ENCODE data around the gene CLIC4. TPM values are rescaled to one million over a fixed set of nuclear protein-coding genes. Genes with fewer than 3 reads are reported as not detected.
"Not testable (repeated sequence)": the region's sequence is repeated elsewhere in the genome, so short reads cannot be mapped to it uniquely, and the experiment has no call there.

Gene CLIC4
- polyA plus RNA-seq, 2 donors, result 15.3 to 29.8 TPM

- 28 to 31% methylated on average over 18 of the region's 18 CpGs for WGBS, 2 donors
- H3K9me3 ChIP-seq (ENCODE audit: control insufficient read depth in 2 of 2, insufficient read depth in 1 of 2, low read depth in 1 of 2, low read length in 1 of 2), result no peaks in the 10 kb centered on the region
- H3K36me3 ChIP-seq (ENCODE audit: control insufficient read depth in 2 of 2, insufficient read depth in 2 of 2, low read length in 1 of 2), result no peaks in the 10 kb centered on the region
- no peaks in the 10 kb centered on the region for H3K27me3 ChIP-seq (ENCODE audit: control insufficient read depth in 1 of 2, insufficient read depth in 2 of 2, low read length in 2 of 2)
- peak overlapping the region in 1 of 2 donors; percentile 26 for H3K4me3 ChIP-seq (ENCODE audit: low read depth in 1 of 2, low read length in 2 of 2)
- H3K27ac ChIP-seq (ENCODE audit: low read depth in 2 of 2, low read length in 1 of 2), result peak overlapping the region in 1 of 2 donors; percentile 33
- no peaks in the 10 kb centered on the region for H3K4me1 ChIP-seq (ENCODE audit: control insufficient read depth in 2 of 2, insufficient read depth in 2 of 2, low read length in 1 of 2)
Observed at GRCh38 chr1:24705260-24706073, 39.8 kb upstream of the CLIC4 start.

GRCh38 chr1:24706074-24706389 is 39.2 kb upstream of the CLIC4 start:
- not testable (repeated sequence) for H3K4me3 ChIP-seq (ENCODE audit: low read depth in 1 of 2, low read length in 2 of 2); H3K27me3 ChIP-seq (ENCODE audit: control insufficient read depth in 1 of 2, insufficient read depth in 2 of 2, low read length in 2 of 2); H3K9me3 ChIP-seq (ENCODE audit: control insufficient read depth in 2 of 2, insufficient read depth in 1 of 2, low read depth in 1 of 2, low read length in 1 of 2); H3K4me1 ChIP-seq (ENCODE audit: control insufficient read depth in 2 of 2, insufficient read depth in 2 of 2, low read length in 1 of 2); H3K27ac ChIP-seq (ENCODE audit: low read depth in 2 of 2, low read length in 1 of 2); H3K36me3 ChIP-seq (ENCODE audit: control insufficient read depth in 2 of 2, insufficient read depth in 2 of 2, low read length in 1 of 2)
- WGBS, 2 donors, result 86 to 95% methylated on average over 9 of the region's 9 CpGs

DNA sequence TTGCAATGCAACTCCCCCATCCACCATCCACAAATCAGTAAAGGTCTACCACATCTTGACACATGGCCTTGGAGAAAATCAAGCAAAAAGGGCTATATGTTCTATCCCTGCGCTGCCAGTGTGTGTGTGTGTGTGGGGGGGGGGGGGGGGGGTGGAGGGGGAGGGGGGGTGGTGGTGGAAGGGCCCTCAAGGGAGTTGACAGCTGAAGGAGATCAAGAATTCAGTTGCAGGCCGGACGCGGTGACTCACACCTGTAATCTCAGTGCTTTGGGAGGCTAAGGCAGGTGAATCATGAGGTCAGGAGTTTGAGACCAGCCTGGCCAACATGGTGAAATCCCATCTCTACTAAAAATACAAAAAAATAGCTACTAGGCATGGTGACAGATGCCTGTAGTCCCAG is 37.6 kb upstream of the CLIC4 start:
- no peaks in the 10 kb centered on the region for H3K9me3 ChIP-seq (ENCODE audit: control insufficient read depth in 2 of 2, insufficient read depth in 1 of 2, low read depth in 1 of 2, low read length in 1 of 2)
- H3K27me3 ChIP-seq (ENCODE audit: control insufficient read depth in 1 of 2, insufficient read depth in 2 of 2, low read length in 2 of 2), result no peaks in the 10 kb centered on the region
- WGBS, 2 donors, result 75 to 76% methylated on average over 3 to 4 of the region's 4 CpGs
- no peak overlapping the region for H3K27ac ChIP-seq (ENCODE audit: low read depth in 2 of 2, low read length in 1 of 2)
- H3K36me3 ChIP-seq (ENCODE audit: control insufficient read depth in 2 of 2, insufficient read depth in 2 of 2, low read length in 1 of 2), result no peaks in the 10 kb centered on the region
- H3K4me1 ChIP-seq (ENCODE audit: control insufficient read depth in 2 of 2, insufficient read depth in 2 of 2, low read length in 1 of 2), result no peaks in the 10 kb centered on the region
- no peak overlapping the region for H3K4me3 ChIP-seq (ENCODE audit: low read depth in 1 of 2, low read length in 2 of 2)

- no peak overlapping the region for H3K27ac ChIP-seq (ENCODE audit: low read depth in 2 of 2, low read length in 1 of 2)
- no peaks in the 10 kb centered on the region for H3K36me3 ChIP-seq (ENCODE audit: control insufficient read depth in 2 of 2, insufficient read depth in 2 of 2, low read length in 1 of 2)
- no peak overlapping the region for H3K4me3 ChIP-seq (ENCODE audit: low read depth in 1 of 2, low read length in 2 of 2)
- WGBS, 2 donors, result 79 to 90% methylated on average over 4 of the region's 4 CpGs
- H3K9me3 ChIP-seq (ENCODE audit: control insufficient read depth in 2 of 2, insufficient read depth in 1 of 2, low read depth in 1 of 2, low read length in 1 of 2), result no peaks in the 10 kb centered on the region
- H3K27me3 ChIP-seq (ENCODE audit: control insufficient read depth in 1 of 2, insufficient read depth in 2 of 2, low read length in 2 of 2), result no peaks in the 10 kb centered on the region
- no peaks in the 10 kb centered on the region for H3K4me1 ChIP-seq (ENCODE audit: control insufficient read depth in 2 of 2, insufficient read depth in 2 of 2, low read length in 1 of 2)
Observed at GRCh38 chr1:24708938-24709337, 36.3 kb upstream of the CLIC4 start.

DNA sequence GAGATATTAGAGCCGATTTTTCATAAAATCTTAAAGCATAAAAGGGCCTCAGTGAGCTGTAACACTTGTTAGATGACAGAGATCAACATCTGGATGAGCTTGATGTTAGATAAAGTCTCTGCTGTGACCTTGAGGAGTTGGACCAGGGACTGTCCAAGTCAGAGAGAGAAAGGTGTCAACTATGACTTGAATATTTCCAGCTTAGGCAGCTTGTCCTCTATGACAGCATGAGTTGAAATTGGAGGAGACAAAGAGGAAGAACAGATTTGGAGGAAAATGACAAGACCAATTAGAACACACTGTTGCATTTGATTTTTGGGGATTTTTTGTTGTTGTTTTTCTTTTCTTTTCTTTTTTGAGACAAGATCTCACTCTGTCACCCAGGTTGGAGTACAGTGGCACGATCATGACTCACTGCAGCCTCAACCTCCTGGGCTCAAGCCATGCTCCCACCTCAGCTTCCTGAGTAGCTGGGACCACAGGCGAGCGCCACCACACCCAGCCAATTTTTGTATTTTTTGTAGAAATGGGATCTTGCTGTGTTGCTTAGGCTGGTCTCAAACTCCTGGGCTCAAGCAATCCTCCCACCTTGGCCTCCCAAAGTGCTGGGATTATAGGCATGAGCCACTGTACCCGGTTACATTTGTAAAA is 35.3 kb upstream of the CLIC4 start:
- 77 to 84% methylated on average over 5 of the region's 5 CpGs for WGBS, 2 donors
- Histone ChIP-seq H3K27ac (ENCODE audit: low read depth in 2 of 2, low read length in 1 of 2) (no peak overlapping the region), H3K4me1 (ENCODE audit: control insufficient read depth in 2 of 2, insufficient read depth in 2 of 2, low read length in 1 of 2) (no peaks in the 10 kb centered on the region), H3K4me3 (ENCODE audit: low read depth in 1 of 2, low read length in 2 of 2) (no peak overlapping the region), H3K36me3 (ENCODE audit: control insufficient read depth in 2 of 2, insufficient read depth in 2 of 2, low read length in 1 of 2) (no peaks in the 10 kb centered on the region), H3K27me3 (ENCODE audit: control insufficient read depth in 1 of 2, insufficient read depth in 2 of 2, low read length in 2 of 2) (no peaks in the 10 kb centered on the region), H3K9me3 (ENCODE audit: control insufficient read depth in 2 of 2, insufficient read depth in 1 of 2, low read depth in 1 of 2, low read length in 1 of 2) (no peaks in the 10 kb centered on the region)

DNA sequence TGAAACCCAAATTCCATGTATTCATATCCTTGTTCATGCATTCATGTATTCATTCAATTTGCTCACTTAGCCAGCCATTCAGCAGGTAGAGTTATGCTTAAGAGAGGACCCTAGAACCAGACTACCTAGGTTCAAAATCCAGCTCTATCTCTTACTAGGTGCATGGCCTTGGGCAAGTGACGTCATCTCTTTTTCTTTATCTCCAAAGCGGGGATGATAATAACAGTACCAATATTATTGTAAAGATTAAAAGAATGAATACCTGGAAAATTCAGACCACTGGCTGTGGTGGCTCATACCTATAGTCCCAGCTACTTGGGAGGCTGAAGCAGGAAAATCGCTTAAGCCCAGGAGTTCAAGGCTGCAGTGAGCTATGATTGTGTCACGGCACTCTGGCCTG is 33.9 kb upstream of the CLIC4 start:
- no peak overlapping the region for H3K27ac ChIP-seq (ENCODE audit: low read depth in 2 of 2, low read length in 1 of 2)
- WGBS, 2 donors, result 86 to 94% methylated on average over 4 of the region's 4 CpGs
- no peaks in the 10 kb centered on the region for H3K27me3 ChIP-seq (ENCODE audit: control insufficient read depth in 1 of 2, insufficient read depth in 2 of 2, low read length in 2 of 2)
- H3K36me3 ChIP-seq (ENCODE audit: control insufficient read depth in 2 of 2, insufficient read depth in 2 of 2, low read length in 1 of 2), result no peaks in the 10 kb centered on the region
- no peak overlapping the region for H3K4me3 ChIP-seq (ENCODE audit: low read depth in 1 of 2, low read length in 2 of 2)
- no peaks in the 10 kb centered on the region for H3K4me1 ChIP-seq (ENCODE audit: control insufficient read depth in 2 of 2, insufficient read depth in 2 of 2, low read length in 1 of 2)
- no peaks in the 10 kb centered on the region for H3K9me3 ChIP-seq (ENCODE audit: control insufficient read depth in 2 of 2, insufficient read depth in 1 of 2, low read depth in 1 of 2, low read length in 1 of 2)

DNA sequence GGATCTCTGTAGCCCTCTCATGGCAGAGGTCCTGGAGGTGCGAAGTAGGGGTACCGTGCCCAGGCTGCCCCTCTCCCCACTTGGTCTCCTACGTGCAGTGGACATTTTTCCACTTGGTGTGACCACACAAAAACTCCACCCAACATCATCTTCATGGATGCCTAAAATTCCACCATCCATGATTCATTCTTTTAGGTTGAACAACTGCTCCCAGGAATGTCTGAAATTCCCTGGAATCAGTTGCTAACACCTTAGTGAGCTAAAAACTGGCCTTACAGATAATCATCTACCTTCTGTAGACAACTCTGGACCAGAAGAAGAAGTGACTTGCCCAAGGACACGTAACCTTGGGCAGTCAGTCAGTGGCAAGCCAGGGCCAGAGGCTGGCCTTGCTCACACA is 32.1 kb upstream of the CLIC4 start:
- WGBS, 2 donors, result 93% methylated on average over 4 of the region's 4 CpGs
- no peaks in the 10 kb centered on the region for H3K36me3 ChIP-seq (ENCODE audit: control insufficient read depth in 2 of 2, insufficient read depth in 2 of 2, low read length in 1 of 2)
- no peak overlapping the region for H3K27ac ChIP-seq (ENCODE audit: low read depth in 2 of 2, low read length in 1 of 2)
- no peak overlapping the region for H3K4me3 ChIP-seq (ENCODE audit: low read depth in 1 of 2, low read length in 2 of 2)
- no peaks in the 10 kb centered on the region for H3K9me3 ChIP-seq (ENCODE audit: control insufficient read depth in 2 of 2, insufficient read depth in 1 of 2, low read depth in 1 of 2, low read length in 1 of 2)
- H3K27me3 ChIP-seq (ENCODE audit: control insufficient read depth in 1 of 2, insufficient read depth in 2 of 2, low read length in 2 of 2), result no peaks in the 10 kb centered on the region
- H3K4me1 ChIP-seq (ENCODE audit: control insufficient read depth in 2 of 2, insufficient read depth in 2 of 2, low read length in 1 of 2), result peaks cover 0 to 1% of the 10 kb centered on the region in 2 donors

DNA sequence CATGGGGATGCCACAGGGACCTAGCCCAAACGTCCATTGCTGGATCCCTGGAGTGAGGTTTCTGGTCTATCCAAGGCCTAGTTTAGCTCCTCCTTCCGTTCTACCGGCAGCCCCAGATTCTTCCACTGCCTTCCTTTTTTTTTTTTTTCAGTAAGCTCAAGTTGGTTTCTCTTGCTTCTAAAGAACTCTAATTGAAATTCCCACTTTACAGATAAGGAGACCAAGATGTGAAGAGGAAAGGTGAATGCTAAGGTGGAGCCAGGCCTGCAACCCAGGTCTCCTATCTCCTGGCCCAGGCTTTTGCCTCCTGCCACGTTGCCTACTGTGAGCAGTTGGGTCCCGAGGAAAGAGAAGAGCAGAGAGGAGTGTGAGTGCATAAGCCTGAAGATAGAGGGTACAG is 31.5 kb upstream of the CLIC4 start:
- H3K27ac ChIP-seq (ENCODE audit: low read depth in 2 of 2, low read length in 1 of 2), result no peak overlapping the region
- H3K27me3 ChIP-seq (ENCODE audit: control insufficient read depth in 1 of 2, insufficient read depth in 2 of 2, low read length in 2 of 2), result no peaks in the 10 kb centered on the region
- H3K4me3 ChIP-seq (ENCODE audit: low read depth in 1 of 2, low read length in 2 of 2), result no peak overlapping the region
- H3K4me1 ChIP-seq (ENCODE audit: control insufficient read depth in 2 of 2, insufficient read depth in 2 of 2, low read length in 1 of 2), result peaks cover 0 to 2% of the 10 kb centered on the region in 2 donors
- 73 to 79% methylated on average over 5 of the region's 5 CpGs for WGBS, 2 donors
- H3K36me3 ChIP-seq (ENCODE audit: control insufficient read depth in 2 of 2, insufficient read depth in 2 of 2, low read length in 1 of 2), result no peaks in the 10 kb centered on the region
- H3K9me3 ChIP-seq (ENCODE audit: control insufficient read depth in 2 of 2, insufficient read depth in 1 of 2, low read depth in 1 of 2, low read length in 1 of 2), result no peaks in the 10 kb centered on the region

- Histone ChIP-seq H3K4me1 (ENCODE audit: control insufficient read depth in 2 of 2, insufficient read depth in 2 of 2, low read length in 1 of 2) (peaks cover 0 to 2% of the 10 kb centered on the region in 2 donors), H3K9me3 (ENCODE audit: control insufficient read depth in 2 of 2, insufficient read depth in 1 of 2, low read depth in 1 of 2, low read length in 1 of 2) (no peaks in the 10 kb centered on the region), H3K27me3 (ENCODE audit: control insufficient read depth in 1 of 2, insufficient read depth in 2 of 2, low read length in 2 of 2) (no peaks in the 10 kb centered on the region), H3K36me3 (ENCODE audit: control insufficient read depth in 2 of 2, insufficient read depth in 2 of 2, low read length in 1 of 2) (no peaks in the 10 kb centered on the region), H3K27ac (ENCODE audit: low read depth in 2 of 2, low read length in 1 of 2) (no peak overlapping the region), H3K4me3 (ENCODE audit: low read depth in 1 of 2, low read length in 2 of 2) (no peak overlapping the region)
- WGBS, 2 donors, result 85 to 87% methylated on average over 8 of the region's 8 CpGs
Observed at GRCh38 chr1:24714859-24715520, 30.3 kb upstream of the CLIC4 start.
